GM19328 (cell line): ENCODE data around the gene ABHD12B.
A peak's percentile ranks its signal among the peaks of the same experiment; 100 is the strongest.

Source experiments
- ATAC-seq: cut with Tn5 transposase; IDR thresholded peaks from one replicate; pipeline ENCODE4 v1.9.1; 2021; ENCODE audit warnings: mild to moderate bottlenecking, moderate library complexity; ENCODE audit not compliant: unreplicated experiment

The ABHD12B gene

DNA sequence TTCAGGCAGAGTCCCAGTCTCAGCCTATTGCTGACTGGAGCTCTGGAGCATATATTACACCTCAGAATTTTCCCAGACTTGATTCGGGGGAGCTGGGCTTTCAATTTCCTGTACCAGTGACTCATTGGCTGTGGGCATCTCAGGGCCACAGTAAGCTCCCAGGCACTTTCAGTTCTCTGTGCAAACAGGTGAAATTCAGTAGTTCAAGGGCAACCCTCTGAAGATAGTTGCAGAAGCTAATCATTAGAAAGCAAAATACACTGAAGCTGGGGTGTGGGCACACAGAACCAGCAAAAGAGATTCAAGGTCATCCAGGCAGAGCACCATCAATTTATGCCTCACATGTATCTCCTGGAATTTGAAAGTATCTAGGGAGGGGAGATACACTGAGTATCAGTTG, 32.8 kb upstream of the ABHD12B start:
- no peak for ATAC-seq

DNA sequence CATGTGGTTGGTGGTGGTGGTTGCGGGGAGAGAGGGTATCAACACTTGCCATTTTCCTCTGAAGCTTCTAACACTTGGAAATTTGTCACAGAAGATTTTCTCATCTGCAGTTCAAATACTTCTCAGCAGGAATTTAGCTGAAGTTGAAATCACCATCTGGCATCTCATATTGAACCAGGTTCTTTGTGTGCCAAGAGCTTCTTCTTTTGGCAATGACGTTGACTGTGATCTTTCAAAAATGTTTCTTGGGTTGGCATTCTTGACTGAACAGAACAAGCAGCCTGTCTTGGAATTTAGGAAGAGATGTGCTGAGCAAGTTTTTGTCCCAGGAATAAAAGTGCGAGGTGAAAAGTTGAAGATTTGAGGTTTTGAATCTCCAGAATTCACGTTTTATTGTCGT, 32.2 kb upstream of the ABHD12B start:
- no peak for ATAC-seq

DNA sequence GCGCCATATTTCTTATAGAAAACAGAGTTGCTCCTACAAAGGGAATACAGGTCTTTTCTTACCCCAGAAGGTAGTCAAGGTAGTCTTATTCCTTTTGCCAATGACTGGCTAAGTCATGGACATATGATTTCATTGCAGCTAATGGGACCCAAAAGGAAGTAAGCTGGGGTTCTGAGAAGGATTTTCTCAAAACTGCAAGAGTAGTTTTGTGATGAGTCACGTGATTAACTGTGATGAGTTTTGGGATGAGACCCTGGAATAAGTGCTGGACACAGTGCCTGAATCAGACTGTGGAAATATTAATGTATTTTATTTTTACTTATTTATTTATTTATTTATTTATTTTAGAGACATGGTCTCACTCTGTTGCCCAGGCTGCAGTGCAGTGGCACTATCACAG, 27.5 kb upstream of the ABHD12B start:
- no peak for ATAC-seq

DNA sequence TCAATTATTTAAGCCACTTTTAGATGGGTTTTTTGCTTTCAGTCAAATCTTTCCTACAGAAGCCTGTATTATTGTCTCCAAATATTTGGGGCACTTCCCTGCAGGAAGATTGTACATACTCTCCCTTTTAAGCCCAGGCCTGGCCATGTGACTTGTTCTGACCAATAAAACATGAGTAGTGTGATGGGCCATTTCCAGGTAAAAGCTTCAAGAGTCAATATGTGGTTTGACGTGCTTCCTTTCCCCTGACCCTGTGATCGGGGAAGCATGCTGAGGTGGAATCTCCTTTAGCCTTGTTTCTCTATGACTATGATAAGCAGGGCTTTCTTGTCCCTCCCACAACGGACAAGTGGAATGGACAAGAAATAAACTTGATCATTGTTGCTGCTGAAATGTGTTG, 26.7 kb upstream of the ABHD12B start:
- ATAC-seq: no peak

DNA sequence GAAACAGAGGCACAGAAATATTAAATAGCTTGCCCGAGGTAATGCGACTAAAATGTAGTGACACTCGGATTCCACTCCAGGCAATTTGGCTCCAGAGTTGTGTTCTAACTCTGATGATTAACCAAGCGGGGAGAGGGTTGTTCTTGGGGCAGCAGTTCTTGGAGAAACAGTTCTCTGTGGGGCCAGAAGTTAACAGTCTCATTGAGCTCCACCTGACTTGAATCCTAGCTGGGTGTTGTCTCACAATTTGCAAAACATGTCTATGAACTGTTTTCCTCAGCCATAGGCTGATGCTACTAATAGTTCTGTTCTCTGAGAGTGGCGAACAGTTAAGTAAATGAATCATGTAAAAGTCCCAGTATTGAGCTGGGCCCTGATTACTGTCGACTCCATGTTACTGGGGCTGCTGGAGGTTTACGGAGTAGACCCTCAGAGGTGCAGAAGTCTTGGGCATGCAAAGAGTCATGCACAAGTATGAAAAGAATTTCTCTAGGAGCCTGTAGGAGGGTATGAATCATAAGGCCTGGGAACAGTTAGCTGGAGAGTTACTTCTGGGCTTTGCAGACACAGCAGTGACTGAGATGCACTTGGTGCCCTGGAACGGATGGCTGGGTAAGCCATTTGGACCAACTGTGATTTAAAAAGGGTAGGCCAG, 25.5 kb upstream of the ABHD12B start:
- no peak for ATAC-seq

DNA sequence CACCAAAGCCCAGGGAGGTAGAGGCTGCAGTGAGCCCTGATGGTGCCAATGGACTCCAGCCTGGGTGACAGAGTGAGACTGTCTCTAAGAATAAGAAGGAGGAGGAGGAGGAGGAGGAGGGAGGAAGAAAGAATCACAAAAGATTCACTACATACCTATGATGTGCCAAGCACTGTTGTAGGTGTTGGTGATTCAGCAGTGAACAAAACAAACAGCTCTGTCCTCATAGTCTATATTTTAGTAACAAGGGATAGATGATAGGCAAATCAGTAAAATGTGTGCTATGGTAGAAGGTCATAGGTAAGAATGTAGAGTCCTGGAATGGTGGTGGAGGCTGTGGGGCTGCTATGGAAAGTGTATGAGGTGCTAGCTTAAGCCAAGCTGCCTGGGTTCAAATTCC, 18.0 kb upstream of the ABHD12B start:
- ATAC-seq: no peak

DNA sequence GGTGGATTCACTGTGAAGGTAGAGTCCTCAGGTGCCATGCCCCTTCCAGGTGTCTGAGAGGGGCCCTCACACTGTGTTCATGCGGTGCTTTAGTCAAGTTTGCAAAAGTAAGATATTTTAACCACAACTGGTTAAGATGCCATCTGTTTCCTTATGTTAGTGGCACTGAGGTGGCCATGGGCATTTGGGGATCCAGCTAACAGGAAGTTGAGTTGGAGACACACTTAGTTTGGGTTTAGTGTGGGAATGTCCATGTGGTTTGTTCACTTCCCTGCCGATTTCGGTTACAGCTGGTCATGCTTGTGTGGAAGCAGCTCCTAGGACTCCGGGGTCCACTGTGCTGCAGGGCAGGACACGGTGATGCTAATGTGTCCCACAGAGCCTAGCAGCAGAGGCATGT, 17.3 kb upstream of the ABHD12B start:
- ATAC-seq: no peak

DNA sequence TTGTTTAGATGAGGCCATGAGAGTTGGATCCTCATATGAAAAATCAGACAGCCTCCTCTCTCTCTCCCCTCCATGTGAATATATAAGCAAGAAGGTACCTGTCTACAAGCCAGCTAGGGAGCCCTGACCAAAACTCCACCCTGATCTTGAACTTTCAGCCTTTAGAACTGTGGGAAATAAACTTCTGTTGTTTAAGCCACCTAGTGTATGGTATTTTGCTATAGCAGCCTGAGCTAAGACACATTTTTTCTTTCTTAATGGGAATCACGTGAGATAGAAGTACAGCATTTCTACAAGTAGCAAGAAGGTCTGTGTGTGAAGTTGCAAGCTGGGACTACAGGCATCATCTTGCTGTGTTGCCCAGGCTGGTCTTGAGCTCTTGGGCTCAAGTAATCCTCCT, 16.3 kb upstream of the ABHD12B start:
- no peak for ATAC-seq

DNA sequence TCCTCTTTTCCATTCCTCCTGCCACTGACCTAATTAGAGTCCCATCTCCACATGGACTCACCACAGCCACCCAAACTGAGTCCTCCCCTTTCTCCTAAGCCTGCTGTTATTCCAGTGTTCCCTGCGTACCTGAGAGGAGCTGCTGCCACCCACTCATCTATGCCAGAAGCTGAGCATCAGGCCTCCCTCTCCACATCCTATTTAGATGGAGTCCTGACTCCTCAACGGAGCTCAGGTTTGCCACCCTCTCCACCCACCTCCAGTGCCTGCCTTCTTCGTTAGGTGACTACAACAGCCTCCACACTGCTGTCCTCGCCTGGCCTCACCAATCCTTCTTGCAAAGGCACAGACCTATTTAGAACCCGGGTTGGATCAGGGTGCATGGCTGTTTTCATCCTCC, 15.2 kb upstream of the ABHD12B start:
- ATAC-seq: no peak

DNA sequence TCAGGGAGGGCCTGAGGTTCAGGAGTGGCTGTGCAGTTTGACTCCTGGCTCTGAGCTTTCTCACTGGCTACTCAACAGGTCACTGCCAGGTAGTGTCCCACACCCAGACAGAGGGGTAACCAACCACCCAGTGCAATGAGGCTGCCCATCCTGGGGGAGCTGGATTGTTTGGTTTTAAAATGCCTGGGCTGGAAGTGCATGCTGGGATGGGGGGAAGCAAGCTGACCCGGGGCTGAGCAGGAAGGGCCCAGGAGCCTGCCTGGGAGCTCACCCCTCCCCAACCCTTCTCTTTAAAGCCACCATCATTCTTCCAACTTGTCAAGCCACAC, 12.6 kb upstream of the ABHD12B start:
- ATAC-seq: peak; percentile 13

DNA sequence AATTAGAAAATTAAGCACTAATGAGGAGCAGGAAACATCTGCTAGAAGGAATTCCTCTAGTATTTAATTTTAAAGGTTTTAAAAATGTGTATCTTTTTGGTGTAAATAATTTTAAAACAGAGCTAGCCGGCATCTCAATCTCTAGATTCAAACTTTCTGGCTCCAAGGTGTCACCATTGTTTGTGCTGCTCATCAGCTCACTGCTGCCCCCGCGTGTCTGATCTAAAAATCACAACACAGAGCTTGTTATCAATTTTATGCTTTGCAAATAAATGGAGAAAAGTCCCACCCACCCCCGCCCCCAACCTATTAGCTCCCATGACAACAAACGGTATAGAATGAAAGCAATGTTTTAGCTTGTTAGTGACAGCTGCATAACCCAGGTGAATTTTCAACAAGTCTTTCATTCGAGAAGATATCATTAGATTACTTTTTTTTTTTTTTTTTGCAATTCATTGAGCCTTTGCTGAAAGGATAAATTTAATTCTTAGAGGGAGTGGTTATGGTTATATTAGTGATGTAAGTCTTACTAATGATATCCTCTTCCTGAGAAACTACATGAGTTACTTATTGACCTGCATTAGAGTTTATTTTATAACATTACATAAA, 11.3 kb upstream of the ABHD12B start:
- ATAC-seq: no peak

DNA sequence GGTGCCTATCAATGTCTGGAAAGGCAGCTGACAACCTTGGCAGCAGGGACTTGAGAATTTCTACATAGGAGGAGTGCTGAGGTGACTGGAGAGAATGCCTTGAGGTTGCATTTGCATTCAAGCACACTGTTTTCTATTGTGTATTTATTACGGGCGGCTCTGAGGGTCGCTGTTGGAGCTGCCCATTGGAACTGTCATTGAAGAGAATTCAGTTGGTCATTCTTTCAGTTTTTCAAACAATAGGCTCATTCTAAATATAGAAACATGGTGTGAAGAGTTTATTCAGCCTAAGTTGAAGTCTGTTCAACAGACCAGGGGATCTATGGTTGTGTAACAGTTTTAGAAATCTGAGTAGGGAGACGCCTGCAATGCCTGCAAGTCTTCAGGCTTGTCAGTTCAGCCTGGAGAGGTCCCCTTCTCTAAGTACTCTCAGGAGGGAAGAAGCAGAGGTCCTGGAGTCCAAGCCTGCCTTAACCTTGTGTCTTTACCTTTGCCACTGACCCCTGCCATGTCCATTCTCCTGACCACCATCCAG, 9.8 kb upstream of the ABHD12B start:
- no peak for ATAC-seq

DNA sequence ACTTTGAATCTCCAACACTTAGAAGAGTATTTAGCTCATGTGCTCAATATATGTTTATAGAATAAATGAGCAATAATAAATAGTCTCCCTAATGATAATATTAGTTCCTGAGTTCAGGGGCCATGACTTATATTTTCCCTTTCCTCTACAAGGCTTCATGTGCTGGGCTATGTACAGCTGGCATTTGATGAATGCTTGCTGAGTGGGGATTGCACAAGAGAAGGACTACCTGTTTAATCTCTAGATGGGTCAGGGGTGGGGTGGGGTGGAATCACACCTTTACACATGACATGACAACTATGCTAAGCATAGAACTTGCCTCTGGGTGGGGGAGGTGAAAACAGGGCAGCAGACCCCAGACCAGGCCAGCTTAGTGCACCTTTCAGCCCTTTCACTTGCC, 7.6 kb upstream of the ABHD12B start:
- no peak for ATAC-seq

DNA sequence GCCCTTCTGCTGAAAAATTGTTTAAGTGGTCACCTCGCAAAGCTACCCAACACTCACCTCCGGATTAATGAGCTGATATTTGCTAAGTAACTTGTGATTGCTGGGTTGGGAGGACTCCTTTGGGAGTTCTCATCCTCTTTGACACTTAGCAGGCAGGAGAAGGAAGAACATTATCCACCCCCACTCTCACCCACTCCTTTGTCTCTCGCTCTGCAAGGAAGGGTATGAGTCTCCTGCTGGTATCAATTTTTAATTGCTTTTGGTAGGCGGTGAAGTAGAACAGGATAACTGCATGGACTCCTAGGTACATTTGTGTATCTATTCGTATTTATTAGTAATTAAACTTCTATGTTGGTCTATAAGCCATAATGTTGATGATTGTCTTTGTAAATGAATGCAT, 6.9 kb upstream of the ABHD12B start:
- ATAC-seq: no peak

DNA sequence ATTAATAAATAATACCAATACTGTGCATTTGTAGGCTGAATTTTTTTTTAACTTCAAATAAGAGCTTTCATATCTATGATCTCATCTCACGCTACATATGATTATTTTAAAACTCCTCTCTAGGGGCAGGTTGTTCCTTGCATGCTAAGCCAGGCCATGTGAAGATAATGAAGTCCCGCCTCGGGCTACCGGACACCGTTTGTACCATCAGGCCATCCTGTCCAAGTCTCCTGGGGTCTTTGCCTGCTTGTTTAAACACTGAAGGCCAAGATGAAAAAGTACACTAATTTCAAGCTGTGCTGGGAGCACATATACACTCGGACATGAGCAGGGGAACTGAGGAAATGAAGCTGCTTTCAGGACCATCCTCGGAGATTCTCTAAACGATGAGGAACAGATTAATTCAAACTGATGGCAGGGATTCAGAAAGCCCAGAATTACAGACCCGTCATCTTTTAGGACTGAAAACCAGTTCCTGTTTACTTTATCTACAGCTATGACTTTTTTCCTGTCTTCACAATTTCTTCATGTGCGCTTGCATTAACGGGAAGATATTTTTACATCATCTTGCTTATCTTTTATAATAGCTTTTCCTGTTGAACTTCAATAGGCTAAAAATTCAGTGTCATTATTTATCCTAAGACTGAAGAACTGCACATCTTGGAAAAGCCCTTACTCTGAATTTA, 6.3 kb upstream of the ABHD12B start:
- no peak for ATAC-seq

DNA sequence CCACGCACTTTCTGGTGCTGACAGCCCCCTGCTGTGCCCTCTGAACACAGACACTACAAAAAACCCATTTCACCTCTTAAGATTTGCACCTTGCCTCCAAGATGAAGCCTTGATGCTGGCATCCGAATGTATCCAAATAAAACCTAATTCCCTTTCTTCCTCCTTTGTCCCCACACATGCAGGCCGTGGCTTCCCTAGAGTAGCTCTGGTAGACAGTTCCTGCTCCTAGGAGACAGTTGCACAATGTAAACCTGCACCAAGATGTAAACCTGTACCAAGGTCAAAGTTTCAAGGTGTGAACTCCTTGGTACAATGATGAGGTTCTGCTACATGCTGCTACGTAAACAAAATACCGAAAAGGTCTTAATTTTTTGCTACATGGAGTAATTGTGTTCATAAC, 625 bp upstream of the ABHD12B start:
- ATAC-seq: no peak

DNA sequence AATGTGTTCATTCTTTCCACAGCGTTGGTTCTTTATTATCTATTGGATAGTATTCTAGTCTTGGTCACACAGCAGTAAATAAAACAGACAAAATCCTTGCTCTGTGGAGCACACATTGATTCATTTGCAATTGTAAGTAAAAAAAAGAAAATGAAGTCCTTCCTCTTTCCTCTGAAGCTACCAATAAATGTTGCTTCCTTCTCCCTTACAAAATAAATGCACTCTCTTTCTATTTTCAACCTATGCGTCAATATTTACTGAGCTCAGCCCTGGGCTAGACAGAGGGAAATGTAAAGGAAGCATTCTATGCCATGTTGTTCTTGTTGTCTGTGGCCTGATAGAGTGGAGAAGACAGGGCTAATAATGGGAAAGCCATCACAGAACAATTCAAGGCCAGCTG, 2.9 kb downstream of the ABHD12B start:
- no peak for ATAC-seq

DNA sequence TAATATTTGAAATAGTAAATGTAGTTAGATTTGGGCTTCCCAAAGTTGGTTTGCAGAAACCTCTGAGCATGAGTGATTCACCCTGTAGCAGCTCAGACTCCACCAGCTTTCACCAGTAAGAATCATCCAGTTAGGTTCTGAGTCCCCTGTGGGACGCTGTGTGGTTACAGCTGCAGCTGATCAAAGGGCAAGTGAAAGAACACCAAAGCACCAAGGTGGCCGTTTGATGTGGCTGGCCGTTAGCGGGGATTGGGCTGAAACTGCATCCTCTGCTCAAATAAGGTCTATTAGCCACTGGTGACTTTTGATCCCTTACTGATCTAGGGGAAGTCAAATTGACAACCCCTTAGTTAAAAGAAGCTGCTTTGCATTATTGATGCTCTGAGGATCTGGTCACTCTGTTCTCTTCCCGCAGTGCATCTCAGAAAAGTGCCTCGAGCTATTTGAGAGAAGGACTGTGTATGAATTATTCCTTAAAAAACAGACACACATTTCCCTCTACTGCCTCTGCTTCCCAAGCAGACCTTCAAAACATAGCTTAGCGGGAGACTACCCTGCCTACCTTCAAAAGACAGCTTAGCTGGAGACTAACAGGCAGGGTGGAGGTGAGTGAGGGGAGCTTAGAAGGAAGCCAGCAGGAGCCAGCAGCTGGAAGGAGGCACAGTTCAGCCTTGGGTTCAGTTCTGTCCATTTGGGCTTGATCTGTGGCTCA, 3.7 kb downstream of the ABHD12B start:
- ATAC-seq: peak; percentile 93

DNA sequence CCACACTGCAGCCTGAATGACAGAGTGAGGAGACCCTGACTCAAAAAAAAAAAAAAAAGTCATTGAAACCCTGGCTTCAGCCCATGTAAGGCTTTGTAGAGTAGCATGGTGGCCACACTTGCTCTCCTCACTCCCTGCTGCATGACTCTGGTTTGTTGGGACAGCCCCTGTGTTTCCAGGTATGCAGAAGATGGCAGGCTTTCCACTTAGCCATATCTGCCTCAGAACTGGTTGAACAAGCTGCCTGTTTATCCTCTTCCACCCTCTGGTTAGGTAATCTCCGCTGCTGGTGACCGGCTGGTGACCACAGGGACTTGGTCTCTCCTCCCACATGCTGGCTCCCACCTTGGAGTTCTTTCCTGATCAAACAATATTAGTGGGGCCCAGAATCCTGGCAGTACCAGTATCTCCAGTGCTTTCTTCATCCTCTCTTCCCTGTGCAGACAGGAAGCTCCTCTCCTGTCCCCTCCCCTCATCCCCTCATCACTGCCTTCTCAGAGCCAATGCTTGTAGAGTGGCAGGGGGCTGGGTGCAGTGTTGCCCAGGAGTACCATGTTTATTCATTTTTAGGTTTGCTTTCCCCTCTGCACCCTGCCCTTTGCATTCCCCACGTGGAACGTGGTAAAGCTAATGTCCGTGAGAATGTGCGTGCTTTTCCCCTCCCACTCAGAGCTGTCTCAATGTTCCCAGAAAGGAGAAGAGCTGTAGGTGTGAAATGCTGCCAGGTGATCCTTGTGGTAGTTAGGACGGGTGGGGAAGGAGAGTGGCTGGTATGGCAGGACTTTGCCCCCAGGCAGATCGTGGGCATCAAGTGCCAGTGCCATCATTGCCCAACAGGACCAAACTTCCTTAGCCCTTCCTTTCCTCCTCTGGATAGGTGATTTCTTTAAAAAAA, 11.3 kb downstream of the ABHD12B start:
- ATAC-seq: no peak

DNA sequence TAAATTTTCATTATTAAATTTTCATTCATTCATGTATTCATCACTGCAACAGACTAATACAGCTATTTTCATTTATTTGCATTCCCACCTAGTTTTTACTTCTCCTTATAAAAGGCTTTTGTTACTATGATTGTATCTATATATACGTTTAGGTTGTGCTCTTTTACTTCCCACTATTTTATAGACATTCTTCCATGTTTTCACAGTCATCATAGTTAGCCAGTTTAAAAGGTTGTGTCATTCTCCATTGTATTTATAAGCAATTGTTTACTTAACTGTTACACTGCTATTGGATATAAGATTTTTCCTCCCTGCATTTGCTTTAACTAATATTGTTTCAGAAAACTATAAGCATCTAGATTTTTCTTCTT, 12.0 kb downstream of the ABHD12B start:
- ATAC-seq: no peak

DNA sequence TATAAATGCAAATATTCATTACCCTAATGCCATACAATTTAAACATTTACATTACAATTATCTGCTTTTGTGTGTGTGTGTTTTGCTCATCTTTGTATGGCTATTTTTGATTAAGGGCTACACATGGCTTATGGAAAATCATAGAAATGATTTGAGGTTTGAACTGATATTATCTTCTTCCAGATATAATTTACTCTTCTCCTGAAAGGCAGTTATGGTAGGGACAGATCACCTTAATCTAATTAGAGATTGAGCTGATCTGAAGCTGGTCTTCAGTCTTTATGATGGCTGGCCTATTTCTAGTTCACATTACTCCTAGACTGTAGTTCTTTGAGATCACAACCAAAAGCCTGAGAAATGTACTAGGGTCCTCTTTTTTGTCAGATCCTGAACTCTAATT, 15.6 kb downstream of the ABHD12B start:
- ATAC-seq: no peak
